Body of pancreas (tissue), 4 donors: ENCODE results near the gene IDE.

Source experiments
- CTCF ChIP-seq, 7 experiments: fragments of 450-650 bp in 4 of 7; fragments of 200-600 bp in 3 of 7; sonication (generic) in 3 of 7; IDR thresholded peaks; one replicate each; pipeline ENCODE4 v1.5.1; 2016 to 2019; ENCODE audit warnings: antibody characterized with exemption in 7 of 7
- POLR2A ChIP-seq, 3 donors: fragments of 450-650 bp; IDR thresholded peaks; one replicate each; pipeline ENCODE4 v1.6.1; 2016; ENCODE audit warnings: antibody characterized with exemption in 3 of 3, mild to moderate bottlenecking in 2 of 3

DNA sequence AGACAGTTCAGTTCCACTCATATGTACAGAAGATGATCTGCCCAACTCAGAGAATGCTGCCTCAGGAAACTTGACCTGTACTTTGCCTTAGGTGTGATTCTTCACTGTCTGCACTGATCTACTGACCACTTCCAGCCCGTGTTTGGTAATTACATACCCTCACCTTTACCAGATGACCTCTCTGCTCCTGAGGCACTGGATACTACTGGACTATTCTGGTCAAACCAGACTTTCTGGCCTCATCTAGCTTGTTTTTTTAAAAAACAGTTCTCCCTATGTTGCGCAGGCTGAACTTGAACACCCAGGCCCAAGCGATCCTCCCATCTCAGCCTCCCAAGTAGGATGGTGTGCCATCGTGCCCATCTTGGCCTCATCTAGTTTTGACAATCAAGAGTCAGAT is 26.2 kb downstream of the IDE start:
- no peak for TF ChIP-seq CTCF (IDR thresholded peaks at IDR 0.05)
- TF ChIP-seq POLR2A (IDR thresholded peaks at IDR 0.05): no peak
